GM23248 (cell line): ENCODE data around the gene HSPG2. TPM values are rescaled to one million over a fixed set of nuclear protein-coding genes. Genes with fewer than 3 reads are reported as not detected.

Source experiments
- DNase-seq: peaks from one replicate; pipeline ENCODE4 v3.0.0-alpha.2; 2015
- H2AFZ ChIP-seq: fragments of 200-600 bp; sonication (generic); 2 replicates; pipeline ENCODE4 v1.6.1; 2016; ENCODE audit warnings: antibody characterized with exemption
- H3F3A ChIP-seq: fragments of 200-600 bp; sonication (generic); 2 replicates; pipeline ENCODE4 v1.6.1; 2016; ENCODE audit warnings: mild to moderate bottlenecking, antibody characterized with exemption, mixed run types; ENCODE audit not compliant: insufficient read depth
- H3K27ac ChIP-seq: fragments of 200-600 bp; sonication (generic); 2 replicates; pipeline ENCODE4 v1.5.1; 2016; ENCODE audit warnings: mild to moderate bottlenecking
- H3K27me3 ChIP-seq: fragments of 200-600 bp; sonication (generic); replicated peaks from 2 replicates; pipeline ENCODE4 v1.6.1; 2016; ENCODE audit warnings: mild to moderate bottlenecking; ENCODE audit not compliant: insufficient read depth
- H3K36me3 ChIP-seq: fragments of 200-600 bp; sonication (generic); 2 replicates; pipeline ENCODE4 v1.6.1; 2016; ENCODE audit warnings: low read depth, mild to moderate bottlenecking
- H3K4me1 ChIP-seq: fragments of 200-600 bp; sonication (generic); 2 replicates; pipeline ENCODE4 v1.6.1; 2016; ENCODE audit warnings: mild to moderate bottlenecking; ENCODE audit not compliant: insufficient read depth
- H3K4me2 ChIP-seq: fragments of 200-600 bp; sonication (generic); one replicate; pipeline ENCODE4 v1.6.1; 2016; ENCODE audit warnings: mild to moderate bottlenecking; ENCODE audit not compliant: unreplicated experiment
- H3K4me3 ChIP-seq: fragments of 200-600 bp; sonication (generic); 2 replicates; pipeline ENCODE4 v1.5.1; 2016; ENCODE audit warnings: mild to moderate bottlenecking
- H3K79me2 ChIP-seq: fragments of 200-600 bp; sonication (generic); 2 replicates; pipeline ENCODE4 v1.6.1; 2016; ENCODE audit warnings: mild to moderate bottlenecking; ENCODE audit not compliant: insufficient read depth
- H3K9ac ChIP-seq: fragments of 200-600 bp; sonication (generic); 2 replicates; pipeline ENCODE4 v1.6.1; 2016; ENCODE audit warnings: mild to moderate bottlenecking
- H3K9me2 ChIP-seq: fragments of 200-600 bp; sonication (generic); 2 replicates; pipeline ENCODE4 v1.6.1; 2016; ENCODE audit warnings: mixed run types, mild to moderate bottlenecking, moderate library complexity; ENCODE audit not compliant: insufficient read depth
- H3K9me3 ChIP-seq: fragments of 200-600 bp; sonication (generic); one replicate; pipeline ENCODE4 v1.6.1; 2017; ENCODE audit warnings: low read depth
- H4K20me1 ChIP-seq: fragments of 200-600 bp; sonication (generic); 2 replicates; pipeline ENCODE4 v1.6.0; 2016; ENCODE audit not compliant: insufficient read depth
- EZH2 ChIP-seq: fragments of 200-600 bp; sonication (generic); IDR thresholded peaks from 2 replicates; pipeline ENCODE4 v1.6.1; 2018; ENCODE audit warnings: antibody characterized with exemption, mild to moderate bottlenecking; ENCODE audit not compliant: insufficient read depth, poor library complexity, severe bottlenecking
- EZH2phosphoT487 ChIP-seq: fragments of 200-600 bp; sonication (generic); IDR thresholded peaks from 2 replicates; pipeline ENCODE4 v1.6.1; 2018; ENCODE audit warnings: antibody characterized with exemption, moderate library complexity, mild to moderate bottlenecking, low read depth; ENCODE audit not compliant: insufficient read depth
- WGBS, 2 experiments: methylation state at CpG; one replicate each; pipeline ENCODE4 v1.1.6; 2015 to 2017; ENCODE audit warnings: low lambda C conversion rate in 2 of 2, low coverage in 1 of 2; ENCODE audit errors: missing lambda C conversion rate in 2 of 2; 5-methylcytosine and 5-hydroxymethylcytosine counted together
- in situ Hi-C: fragments of 300-500 bp; cut with MboI; formaldehyde crosslinking; loops from 2 replicates; pipeline ENCODE4 v1.15.0; 2020
- polyA plus RNA-seq: library from polyadenylated mRNA; unstranded; fragments of >200 nt; fragmentation: Nextera tagmentation; extraction: Ambion mirVana; gene quantifications from 2 replicates; pipeline ENCODE4 v1.2.1, GENCODE V29; 2016
- total RNA-seq: library from RNA; depleted of rRNA; stranded (reverse); fragments of >200 nt; shearing (Covaris generic); gene quantifications from 2 replicates; pipeline ENCODE4 v1.2.3, GENCODE V29; 2014

The HSPG2 gene
- total and polyA plus RNA-seq, 2 experiments from 2014 or later: 123 to 407 TPM

DNA sequence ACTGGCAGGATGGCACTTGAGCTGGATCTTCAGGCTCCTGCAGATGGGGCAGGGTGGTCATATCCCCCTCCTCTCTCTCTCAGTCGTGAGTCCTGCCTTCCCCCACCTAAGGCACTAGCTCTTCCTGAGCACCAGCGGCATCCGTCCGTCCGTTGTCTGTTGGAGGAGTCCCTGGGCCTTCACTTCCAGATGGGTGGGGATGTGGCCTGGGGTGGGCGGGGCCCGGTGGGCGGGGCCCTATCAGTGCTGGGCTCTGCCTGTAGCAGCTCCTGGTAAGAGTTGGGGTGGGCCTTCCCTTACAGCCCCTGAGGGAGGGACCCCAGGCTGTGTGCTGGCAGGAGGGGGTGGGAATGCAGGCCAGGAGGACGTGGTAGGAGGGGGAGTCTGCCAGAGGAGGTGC lies 114.8 kb downstream of the HSPG2 start:
- Histone ChIP-seq H3K9me3 (no peaks in the 10 kb centered on the region), H3K4me3 (no peak overlapping the region), H3K9ac (no peak overlapping the region), H3K4me1 (no peaks in the 10 kb centered on the region), H3K27me3 (no peaks in the 10 kb centered on the region), H3K79me2 (peaks cover 5% of the 10 kb centered on the region; the same call in 1 of the 2 replicates), H3K4me2 (no peak overlapping the region), H2AFZ (no peak overlapping the region), H3F3A (peaks cover 49% of the 10 kb centered on the region), H3K27ac (no peak overlapping the region), H4K20me1 (peaks cover 2% of the 10 kb centered on the region; the same call in 1 of the 2 replicates), H3K36me3 (peaks cover 60% of the 10 kb centered on the region), H3K9me2 (no peaks in the 10 kb centered on the region)
- whole genome bisulfite sequencing, 2 experiments: 20 to 48% methylated on average over 1 to 9 of the region's 9 CpGs
- in situ Hi-C loops: no loop called here
- DNase-seq: peak; percentile 33
- TF ChIP-seq EZH2 (no peak), EZH2phosphoT487 (no peak)

DNA sequence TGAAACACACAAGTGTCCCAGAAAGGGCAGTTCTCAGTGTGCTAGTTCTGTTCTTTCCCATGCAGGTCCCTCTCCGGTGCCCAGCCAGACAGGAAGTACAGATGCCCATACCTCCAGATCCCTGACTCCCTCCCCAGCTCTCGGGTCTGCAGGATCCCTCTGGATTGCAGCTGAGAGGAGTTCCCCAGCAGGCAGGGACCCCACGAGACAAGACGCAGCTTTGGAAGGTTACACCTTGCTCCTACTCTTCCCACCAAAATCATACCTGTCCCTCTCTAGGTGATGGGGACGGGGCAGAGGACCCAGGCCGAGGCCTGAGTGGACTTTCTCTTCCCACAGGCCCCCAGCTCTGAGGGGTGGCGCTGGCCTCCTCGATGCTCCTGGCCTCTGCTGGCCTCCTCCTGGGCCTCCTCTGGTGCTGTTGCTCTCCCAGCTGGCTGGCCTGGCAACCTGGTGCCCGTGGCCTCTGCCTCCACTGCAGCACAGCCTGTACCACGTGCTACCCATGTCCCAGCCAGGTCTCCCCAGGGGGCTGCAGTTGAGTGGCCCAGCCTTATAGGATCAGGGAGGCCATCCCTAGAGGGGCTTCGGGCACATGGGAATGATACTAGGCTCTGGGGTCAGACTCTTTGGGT lies 115.6 kb downstream of the HSPG2 start:
- in situ Hi-C loops: no loop called here
- no peaks in the 10 kb centered on the region for H3K9me2 ChIP-seq
- peaks cover 5% of the 10 kb centered on the region; the same call in 1 of the 2 replicates for H3K79me2 ChIP-seq
- H3F3A ChIP-seq: peaks cover 56% of the 10 kb centered on the region
- H3K4me2 ChIP-seq: no peak overlapping the region
- no peaks in the 10 kb centered on the region for H3K4me1 ChIP-seq
- H3K27me3 ChIP-seq: no peaks in the 10 kb centered on the region
- no peaks in the 10 kb centered on the region for H3K9me3 ChIP-seq
- H3K27ac ChIP-seq: no peak overlapping the region
- no peak for DNase-seq
- peaks cover 3% of the 10 kb centered on the region; the same call in 1 of the 2 replicates for H4K20me1 ChIP-seq
- no peak overlapping the region for H2AFZ ChIP-seq
- H3K36me3 ChIP-seq: peaks cover 52% of the 10 kb centered on the region
- H3K4me3 ChIP-seq: no peak overlapping the region
- no peak for TF ChIP-seq EZH2phosphoT487
- no peak for TF ChIP-seq EZH2
- H3K9ac ChIP-seq: no peak overlapping the region
- WGBS, 2 experiments: 98 to 99% methylated on average over 11 of the region's 11 CpGs

GRCh38 chr1:21820597-21821232 lies 116.4 kb downstream of the HSPG2 start:
- Histone ChIP-seq H3K9me2 (no peaks in the 10 kb centered on the region), H3K9me3 (no peaks in the 10 kb centered on the region), H2AFZ (no peak overlapping the region), H3K4me3 (no peak overlapping the region), H3K27me3 (no peaks in the 10 kb centered on the region), H4K20me1 (peaks cover 3% of the 10 kb centered on the region; the same call in 1 of the 2 replicates), H3K79me2 (no peaks in the 10 kb centered on the region), H3K4me1 (no peaks in the 10 kb centered on the region), H3K27ac (no peak overlapping the region), H3K36me3 (peaks cover 52% of the 10 kb centered on the region), H3F3A (peaks cover 56% of the 10 kb centered on the region), H3K9ac (no peak overlapping the region), H3K4me2 (no peak overlapping the region)
- in situ Hi-C loops: no loop called here
- TF ChIP-seq EZH2: no peak
- no peak for TF ChIP-seq EZH2phosphoT487
- WGBS, 2 experiments: 85 to 86% methylated on average over 9 of the region's 9 CpGs
- DNase-seq: no peak

DNA sequence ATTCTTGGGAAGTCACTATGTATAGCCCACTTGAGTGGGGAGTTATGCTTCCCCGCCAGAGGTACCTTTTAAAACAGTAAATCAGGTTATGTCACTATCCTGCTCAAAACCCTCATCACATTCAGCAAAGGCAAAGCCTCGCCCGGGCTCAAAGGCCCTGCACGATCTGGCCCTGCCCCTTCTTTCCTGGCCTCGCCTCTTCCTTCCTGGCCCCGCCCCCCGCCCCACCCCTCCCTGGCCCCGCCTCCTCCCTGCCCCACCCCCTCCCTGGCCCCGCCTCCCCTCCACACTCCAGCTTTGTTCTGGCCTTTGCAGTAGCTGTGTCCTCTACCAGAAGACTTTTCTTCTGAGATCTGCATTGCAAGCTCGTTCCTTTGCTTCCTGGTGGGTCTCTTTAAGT lies 118.5 kb downstream of the HSPG2 start:
- Histone ChIP-seq H4K20me1 (peaks cover 3% of the 10 kb centered on the region; the same call in 1 of the 2 replicates), H3K4me2 (no peak overlapping the region), H3K27me3 (no peaks in the 10 kb centered on the region), H3K4me1 (no peaks in the 10 kb centered on the region), H3K9ac (no peak overlapping the region), H3K79me2 (no peaks in the 10 kb centered on the region), H3K9me3 (no peaks in the 10 kb centered on the region), H3F3A (peaks cover 50% of the 10 kb centered on the region), H3K4me3 (no peak overlapping the region), H3K9me2 (no peaks in the 10 kb centered on the region), H3K27ac (no peak overlapping the region), H3K36me3 (peaks cover 34% of the 10 kb centered on the region), H2AFZ (no peak overlapping the region)
- in situ Hi-C loops: no loop called here
- WGBS, 2 experiments: 35 to 65% methylated on average over 4 to 10 of the region's 10 CpGs
- peak; percentile 65 for DNase-seq
- TF ChIP-seq EZH2 (no peak), EZH2phosphoT487 (no peak)
